ENCODE results near the gene KRT16.
"Not testable (repeated sequence)": the region's sequence is repeated elsewhere in the genome, so short reads cannot be mapped to it uniquely, and the experiment has no call there.

KRT16 gene

GRCh38 chr17:41617136-41617535 lies 4.6 kb upstream of the KRT16 start:
- DNase-seq (ENCODE audit: insufficient read length) (no peak), FAIRE-seq (no peak)
- no peak for TF ChIP-seq POLR2A (IDR thresholded peaks at IDR 0.05; ENCODE audit: low read depth, low read length)
- no peak for TF ChIP-seq POLR2AphosphoS5 (IDR thresholded peaks at IDR 0.05; ENCODE audit: low read depth, low read length)
- TF ChIP-seq TAF1 (IDR thresholded peaks at IDR 0.05; ENCODE audit: borderline replicate concordance, low read depth, low read length) = no peak

GRCh38 chr17:41616486-41616885 lies 3.9 kb upstream of the KRT16 start:
- FAIRE-seq; DNase-seq (ENCODE audit: insufficient read length): not testable (repeated sequence)

GRCh38 chr17:41615454-41615853 lies 2.9 kb upstream of the KRT16 start:
- FAIRE-seq (no peak), DNase-seq (ENCODE audit: insufficient read length) (no peak)
- TF ChIP-seq POLR2AphosphoS5 (IDR thresholded peaks at IDR 0.05; ENCODE audit: low read depth, low read length) (no peak), TAF1 (IDR thresholded peaks at IDR 0.05; ENCODE audit: borderline replicate concordance, low read depth, low read length) (no peak), POLR2A (IDR thresholded peaks at IDR 0.05; ENCODE audit: low read depth, low read length) (no peak)

DNA sequence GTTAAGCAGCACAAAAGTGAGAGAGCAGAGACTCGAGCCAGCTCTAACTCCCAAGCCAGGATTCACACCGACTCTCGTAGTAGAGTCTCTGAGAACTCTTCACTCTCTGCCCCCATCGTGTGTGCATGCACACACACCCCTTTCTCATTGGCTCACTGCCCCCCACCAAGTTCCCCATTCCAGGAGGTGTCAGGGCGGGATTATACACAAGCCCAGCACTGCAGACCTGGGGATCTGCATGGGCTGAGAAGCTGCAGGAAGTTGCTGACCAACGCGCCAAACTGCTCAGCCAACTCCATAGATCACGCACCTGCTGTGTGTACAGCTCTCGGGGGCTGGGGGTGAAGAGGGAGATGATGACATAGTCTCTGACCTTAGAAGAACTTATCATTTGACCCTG lies 2.2 kb upstream of the KRT16 start:
- DNase-seq (ENCODE audit: insufficient read length); FAIRE-seq: not testable (repeated sequence)

GRCh38 chr17:41614098-41614497 lies 1.5 kb upstream of the KRT16 start:
- FAIRE-seq (no peak), DNase-seq (ENCODE audit: insufficient read length) (no peak)
- no peak for TF ChIP-seq POLR2A (IDR thresholded peaks at IDR 0.05; ENCODE audit: low read depth, low read length)
- TF ChIP-seq POLR2AphosphoS5 (IDR thresholded peaks at IDR 0.05; ENCODE audit: low read depth, low read length) = no peak
- TF ChIP-seq TAF1 (IDR thresholded peaks at IDR 0.05; ENCODE audit: borderline replicate concordance, low read depth, low read length) = no peak

DNA sequence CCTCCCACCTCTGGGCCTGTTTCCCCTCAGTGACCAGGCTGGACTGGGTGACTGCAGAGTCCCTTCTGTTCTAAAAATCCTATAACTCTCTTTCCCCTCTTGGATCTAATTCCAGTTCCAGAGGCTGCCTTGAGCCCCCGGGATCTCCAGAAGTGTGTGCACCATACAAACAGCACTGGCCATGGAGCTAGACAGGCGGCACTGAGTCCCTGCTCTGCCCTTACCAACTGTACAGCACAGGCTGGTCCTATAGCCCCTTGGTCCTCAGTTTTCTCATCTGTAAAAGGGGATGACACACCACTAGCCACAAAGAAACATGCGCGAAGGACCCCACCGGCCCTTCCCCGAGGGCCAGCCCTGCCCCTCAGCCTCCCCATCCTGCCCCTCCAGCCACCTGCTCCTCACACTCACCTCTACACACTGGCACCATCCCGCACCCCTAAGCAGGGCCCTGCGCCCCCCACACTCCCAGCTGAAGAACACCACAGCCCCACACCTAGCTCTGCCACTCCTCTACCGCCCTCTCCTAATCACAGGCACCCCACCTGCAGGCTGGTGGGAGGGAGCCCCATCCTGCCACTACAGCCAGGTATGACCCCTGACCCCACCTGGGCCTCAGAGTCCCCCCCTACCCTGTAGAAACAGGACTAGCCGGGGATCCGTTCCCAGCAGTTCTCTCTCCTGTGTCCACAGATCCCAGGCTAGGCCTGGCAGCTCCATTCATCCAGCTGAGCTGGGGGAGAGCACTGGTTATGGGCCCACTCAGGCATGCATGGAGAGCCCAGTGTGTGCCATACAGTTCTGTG lies 913 bp upstream of the KRT16 start:
- no peak for TF ChIP-seq TAF1 (IDR thresholded peaks at IDR 0.05; ENCODE audit: borderline replicate concordance, low read depth, low read length)
- no peak for TF ChIP-seq POLR2AphosphoS5 (IDR thresholded peaks at IDR 0.05; ENCODE audit: low read depth, low read length)
- TF ChIP-seq POLR2A (IDR thresholded peaks at IDR 0.05; ENCODE audit: low read depth, low read length) = no peak
- no peak for FAIRE-seq
- no peak for DNase-seq (ENCODE audit: insufficient read length)

- TF ChIP-seq POLR2AphosphoS5 (IDR thresholded peaks at IDR 0.05; ENCODE audit: low read depth, low read length) (no peak), POLR2A (IDR thresholded peaks at IDR 0.05; ENCODE audit: low read depth, low read length) (no peak), TAF1 (IDR thresholded peaks at IDR 0.05; ENCODE audit: borderline replicate concordance, low read depth, low read length) (no peak)
- DNase-seq (ENCODE audit: insufficient read length) (no peak), FAIRE-seq (no peak)
These were observed 1.5 kb downstream of the KRT16 start for GRCh38 chr17:41610965-41611640.

- not testable (repeated sequence) for FAIRE-seq; DNase-seq (ENCODE audit: insufficient read length)
These were observed 2.5 kb downstream of the KRT16 start for GRCh38 chr17:41610061-41610517.

GRCh38 chr17:41606930-41607329 lies 5.6 kb downstream of the KRT16 start:
- DNase-seq (ENCODE audit: insufficient read length); FAIRE-seq: not testable (repeated sequence)

DNA sequence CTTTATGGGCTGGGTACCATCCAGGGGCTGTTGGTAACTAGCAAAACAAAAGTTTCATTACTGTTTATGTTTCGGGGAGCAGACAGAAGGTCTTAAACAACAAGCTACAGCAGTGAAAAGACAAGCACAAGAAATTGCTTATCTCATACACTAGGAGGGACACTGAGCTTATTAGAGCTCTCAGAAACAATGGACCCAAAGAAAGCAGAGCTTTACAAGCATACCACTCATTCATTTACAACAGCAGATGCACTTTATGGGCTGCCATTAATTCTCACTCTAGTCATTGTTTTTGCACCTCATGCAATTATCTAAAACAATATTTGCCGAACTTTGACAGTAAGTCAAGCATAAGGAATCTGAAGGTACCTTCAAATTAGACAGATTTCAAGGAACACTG lies 10.0 kb downstream of the KRT16 start:
- no peak for TF ChIP-seq TAF1 (IDR thresholded peaks at IDR 0.05; ENCODE audit: borderline replicate concordance, low read depth, low read length)
- no peak for FAIRE-seq
- DNase-seq (ENCODE audit: insufficient read length) = no peak

DNA sequence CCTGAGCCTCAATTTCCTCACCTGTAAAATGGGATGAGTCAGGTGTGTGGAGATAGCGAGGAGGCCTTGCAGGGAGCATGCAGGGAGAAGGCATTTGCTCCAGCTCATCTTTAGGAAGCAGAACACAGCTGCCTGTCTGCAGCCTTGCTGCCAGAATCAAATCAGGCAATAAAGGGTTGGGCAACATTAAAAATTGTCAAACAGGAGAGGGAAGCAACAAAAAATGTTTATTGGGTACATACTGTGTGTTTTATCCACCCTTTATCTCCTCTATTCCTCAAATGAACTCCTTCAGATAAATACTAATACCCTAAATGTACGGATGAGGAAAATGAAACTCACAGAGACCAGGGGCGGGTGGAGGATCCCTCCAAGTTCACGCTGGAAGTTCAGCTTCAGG lies 12.2 kb downstream of the KRT16 start:
- TF ChIP-seq POLR2AphosphoS5 (IDR thresholded peaks at IDR 0.05; ENCODE audit: low read depth, low read length) (no peak), POLR2A (IDR thresholded peaks at IDR 0.05; ENCODE audit: low read depth, low read length) (no peak), TAF1 (IDR thresholded peaks at IDR 0.05; ENCODE audit: borderline replicate concordance, low read depth, low read length) (no peak)
- DNase-seq (ENCODE audit: insufficient read length) = no peak
- FAIRE-seq = no peak

DNA sequence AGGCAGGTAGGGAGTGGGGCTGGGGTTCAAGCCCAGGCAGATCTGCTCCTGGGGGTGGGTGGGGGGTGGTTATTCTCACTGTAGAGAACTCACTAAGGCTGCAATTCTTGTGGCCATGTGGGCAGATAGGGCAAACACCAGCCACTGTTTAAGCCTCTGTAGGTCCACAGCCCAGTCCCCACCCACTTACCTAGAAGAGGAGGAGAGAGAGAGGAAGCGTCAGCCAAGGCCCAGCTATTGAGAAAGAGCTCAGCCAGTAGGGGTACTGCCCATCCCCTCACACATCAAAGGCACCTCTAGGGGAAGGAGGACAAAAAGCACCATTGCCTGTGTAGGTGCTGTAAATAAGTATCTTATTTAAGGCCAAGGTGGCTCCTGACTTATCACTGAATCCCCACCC lies 12.9 kb downstream of the KRT16 start:
- no peak for FAIRE-seq
- TF ChIP-seq TAF1 (IDR thresholded peaks at IDR 0.05; ENCODE audit: borderline replicate concordance, low read depth, low read length) (no peak), POLR2A (IDR thresholded peaks at IDR 0.05; ENCODE audit: low read depth, low read length) (no peak), POLR2AphosphoS5 (IDR thresholded peaks at IDR 0.05; ENCODE audit: low read depth, low read length) (no peak)

DNA sequence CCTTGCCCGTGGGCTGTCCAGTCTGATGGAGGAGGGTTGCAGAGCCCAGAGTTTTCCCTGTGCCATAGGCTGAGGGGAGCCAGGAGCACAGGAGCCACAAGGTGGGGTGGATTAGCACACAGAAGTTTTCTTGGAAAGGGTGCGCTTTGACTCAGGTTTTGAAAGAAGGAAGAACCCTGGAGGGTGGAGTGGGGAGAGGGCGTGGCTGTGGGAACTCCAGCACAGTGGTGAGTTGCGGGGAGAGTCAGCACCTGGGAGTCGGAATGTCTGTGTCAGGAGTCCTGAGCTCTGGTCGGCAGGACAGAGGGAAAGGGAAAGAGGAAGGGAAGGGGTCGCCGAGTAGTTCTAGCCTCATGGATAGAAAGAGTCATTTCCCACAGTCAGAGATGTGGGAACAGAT lies 17.0 kb downstream of the KRT16 start:
- FAIRE-seq = no peak

More for the DNA sequence above, 12.9 kb downstream of the KRT16 start:
- no peak for DNase-seq (ENCODE audit: insufficient read length)

More for the DNA sequence above, 17.0 kb downstream of the KRT16 start:
- TF ChIP-seq POLR2AphosphoS5 (IDR thresholded peaks at IDR 0.05; ENCODE audit: low read depth, low read length) = no peak
- no peak for TF ChIP-seq POLR2A (IDR thresholded peaks at IDR 0.05; ENCODE audit: low read depth, low read length)
- DNase-seq (ENCODE audit: insufficient read length) = no peak
